ENCODE results near the gene ARTN.

DNA sequence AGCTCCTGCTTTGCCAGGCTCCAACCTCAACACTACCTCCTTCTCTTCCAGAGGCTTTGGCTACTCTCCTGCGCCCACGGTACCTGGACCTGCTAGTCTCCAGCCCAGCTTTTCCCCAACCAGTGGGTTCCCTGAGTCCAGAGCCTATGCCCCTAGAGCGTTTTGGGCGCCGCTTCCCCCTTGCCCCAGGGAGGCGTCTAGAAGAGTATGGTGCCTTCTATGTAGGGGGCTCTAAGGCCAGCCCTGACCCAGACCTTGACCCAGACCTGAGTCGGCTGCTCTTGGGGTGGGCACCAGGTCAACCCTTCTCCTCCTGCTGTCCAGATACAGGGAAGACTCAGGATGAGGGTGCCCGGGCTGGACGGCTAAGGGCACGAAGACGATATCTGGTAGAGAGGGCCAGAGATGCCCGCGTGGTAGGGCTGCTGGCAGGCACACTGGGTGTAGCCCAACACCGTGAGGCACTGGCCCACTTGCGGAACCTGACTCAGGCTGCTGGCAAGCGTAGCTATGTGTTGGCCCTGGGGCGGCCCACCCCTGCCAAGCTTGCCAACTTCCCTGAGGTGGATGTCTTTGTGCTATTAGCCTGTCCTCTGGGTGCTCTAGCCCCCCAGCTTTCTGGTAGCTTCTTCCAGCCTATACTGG lies 37.9 kb downstream of the ARTN start:
- no peak for TF ChIP-seq EP300 (IDR thresholded peaks at IDR 0.05; ENCODE audit: borderline replicate concordance)
- TF ChIP-seq, protein P1, sequence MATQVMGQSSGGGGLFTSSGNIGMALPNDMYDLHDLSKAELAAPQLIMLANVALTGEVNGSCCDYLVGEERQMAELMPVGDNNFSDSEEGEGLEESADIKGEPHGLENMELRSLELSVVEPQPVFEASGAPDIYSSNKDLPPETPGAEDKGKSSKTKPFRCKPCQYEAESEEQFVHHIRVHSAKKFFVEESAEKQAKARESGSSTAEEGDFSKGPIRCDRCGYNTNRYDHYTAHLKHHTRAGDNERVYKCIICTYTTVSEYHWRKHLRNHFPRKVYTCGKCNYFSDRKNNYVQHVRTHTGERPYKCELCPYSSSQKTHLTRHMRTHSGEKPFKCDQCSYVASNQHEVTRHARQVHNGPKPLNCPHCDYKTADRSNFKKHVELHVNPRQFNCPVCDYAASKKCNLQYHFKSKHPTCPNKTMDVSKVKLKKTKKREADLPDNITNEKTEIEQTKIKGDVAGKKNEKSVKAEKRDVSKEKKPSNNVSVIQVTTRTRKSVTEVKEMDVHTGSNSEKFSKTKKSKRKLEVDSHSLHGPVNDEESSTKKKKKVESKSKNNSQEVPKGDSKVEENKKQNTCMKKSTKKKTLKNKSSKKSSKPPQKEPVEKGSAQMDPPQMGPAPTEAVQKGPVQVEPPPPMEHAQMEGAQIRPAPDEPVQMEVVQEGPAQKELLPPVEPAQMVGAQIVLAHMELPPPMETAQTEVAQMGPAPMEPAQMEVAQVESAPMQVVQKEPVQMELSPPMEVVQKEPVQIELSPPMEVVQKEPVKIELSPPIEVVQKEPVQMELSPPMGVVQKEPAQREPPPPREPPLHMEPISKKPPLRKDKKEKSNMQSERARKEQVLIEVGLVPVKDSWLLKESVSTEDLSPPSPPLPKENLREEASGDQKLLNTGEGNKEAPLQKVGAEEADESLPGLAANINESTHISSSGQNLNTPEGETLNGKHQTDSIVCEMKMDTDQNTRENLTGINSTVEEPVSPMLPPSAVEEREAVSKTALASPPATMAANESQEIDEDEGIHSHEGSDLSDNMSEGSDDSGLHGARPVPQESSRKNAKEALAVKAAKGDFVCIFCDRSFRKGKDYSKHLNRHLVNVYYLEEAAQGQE (IDR thresholded peaks at IDR 0.05; ENCODE audit: low read depth), result no peak
- TF ChIP-seq NFIC (IDR thresholded peaks at IDR 0.05), result no peak
- no peak for TF ChIP-seq CEBPB (IDR thresholded peaks at IDR 0.05)
- no peak for TF ChIP-seq RAD21 (IDR thresholded peaks at IDR 0.05; ENCODE audit: low read depth)
- no peak for TF ChIP-seq TAF1 (IDR thresholded peaks at IDR 0.05; ENCODE audit: low read depth)
- no peak for TF ChIP-seq YY1 (IDR thresholded peaks at IDR 0.05; ENCODE audit: low read depth)
- TF ChIP-seq, protein P2, sequence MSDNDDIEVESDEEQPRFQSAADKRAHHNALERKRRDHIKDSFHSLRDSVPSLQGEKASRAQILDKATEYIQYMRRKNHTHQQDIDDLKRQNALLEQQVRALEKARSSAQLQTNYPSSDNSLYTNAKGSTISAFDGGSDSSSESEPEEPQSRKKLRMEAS (IDR thresholded peaks at IDR 0.05), result no peak
- TF ChIP-seq, protein P3, sequence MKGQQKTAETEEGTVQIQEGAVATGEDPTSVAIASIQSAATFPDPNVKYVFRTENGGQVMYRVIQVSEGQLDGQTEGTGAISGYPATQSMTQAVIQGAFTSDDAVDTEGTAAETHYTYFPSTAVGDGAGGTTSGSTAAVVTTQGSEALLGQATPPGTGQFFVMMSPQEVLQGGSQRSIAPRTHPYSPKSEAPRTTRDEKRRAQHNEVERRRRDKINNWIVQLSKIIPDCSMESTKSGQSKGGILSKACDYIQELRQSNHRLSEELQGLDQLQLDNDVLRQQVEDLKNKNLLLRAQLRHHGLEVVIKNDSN (IDR thresholded peaks at IDR 0.05), result no peak
